ENCODE measurements around the gene CTSZ. TPM values are rescaled to one million over a fixed set of nuclear protein-coding genes. Genes with fewer than 3 reads are reported as not detected.

The CTSZ gene
- total and polyA plus RNA-seq, 2 donors from 2014 or later: 200 to 234 TPM

DNA sequence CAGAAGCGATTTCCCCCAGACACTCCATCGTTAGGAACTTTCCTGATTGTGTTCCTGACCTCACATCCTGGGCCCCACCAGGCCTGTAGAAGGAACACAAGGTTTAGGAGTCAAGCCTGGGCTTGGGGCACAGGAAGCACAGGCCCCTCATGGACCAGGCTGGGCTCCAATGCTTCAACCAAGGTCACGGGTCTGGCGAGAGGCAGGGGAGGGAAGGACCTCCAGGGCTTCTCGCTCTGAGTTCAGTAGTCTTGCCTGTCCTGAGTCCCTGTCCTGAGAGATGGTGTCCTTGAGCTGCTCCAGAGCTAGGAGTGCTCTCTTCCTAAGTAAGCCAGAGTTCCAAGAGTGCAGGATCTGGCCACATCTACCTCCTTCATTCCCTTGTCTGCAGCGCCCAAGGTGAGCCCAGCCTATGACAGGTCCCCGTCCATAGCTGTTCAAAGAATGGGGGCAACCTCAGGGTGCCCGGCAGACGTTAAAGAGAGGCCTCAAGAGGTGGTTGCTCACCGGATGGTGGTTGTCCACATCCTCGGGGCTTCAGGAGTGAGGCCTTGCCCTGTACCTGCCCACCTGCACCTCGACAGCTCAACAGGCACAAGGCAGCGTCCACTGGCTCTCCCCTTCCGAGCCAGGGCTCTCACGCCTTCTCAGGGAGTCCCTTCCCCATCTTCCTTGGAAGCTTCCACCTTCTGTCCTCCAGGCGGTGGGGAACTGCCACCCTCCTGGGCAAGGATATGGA lies 10.6 kb upstream of the CTSZ start:
- Histone ChIP-seq H3K36me3 (ENCODE audit: control insufficient read depth in 2 of 3, insufficient read depth in 3 of 3, low read length in 3 of 3) (no peaks in the 10 kb centered on the region), H3K27ac (ENCODE audit: low read depth in 2 of 2, low read length in 2 of 2) (no peak overlapping the region), H3K4me3 (ENCODE audit: low read length in 3 of 3) (no peak overlapping the region), H3K4me1 (ENCODE audit: control insufficient read depth in 2 of 3, insufficient read depth in 2 of 3, low read depth in 1 of 3, low read length in 3 of 3) (no peaks in the 10 kb centered on the region), H3K9me3 (ENCODE audit: control insufficient read depth in 2 of 3, insufficient read depth in 1 of 3, low read length in 3 of 3) (no peaks in the 10 kb centered on the region), H3K9ac (ENCODE audit: low read length in 3 of 3) (no peak overlapping the region), H3K27me3 (ENCODE audit: control insufficient read depth, insufficient read depth, low read length) (no peaks in the 10 kb centered on the region)
- TF ChIP-seq, protein P1, sequence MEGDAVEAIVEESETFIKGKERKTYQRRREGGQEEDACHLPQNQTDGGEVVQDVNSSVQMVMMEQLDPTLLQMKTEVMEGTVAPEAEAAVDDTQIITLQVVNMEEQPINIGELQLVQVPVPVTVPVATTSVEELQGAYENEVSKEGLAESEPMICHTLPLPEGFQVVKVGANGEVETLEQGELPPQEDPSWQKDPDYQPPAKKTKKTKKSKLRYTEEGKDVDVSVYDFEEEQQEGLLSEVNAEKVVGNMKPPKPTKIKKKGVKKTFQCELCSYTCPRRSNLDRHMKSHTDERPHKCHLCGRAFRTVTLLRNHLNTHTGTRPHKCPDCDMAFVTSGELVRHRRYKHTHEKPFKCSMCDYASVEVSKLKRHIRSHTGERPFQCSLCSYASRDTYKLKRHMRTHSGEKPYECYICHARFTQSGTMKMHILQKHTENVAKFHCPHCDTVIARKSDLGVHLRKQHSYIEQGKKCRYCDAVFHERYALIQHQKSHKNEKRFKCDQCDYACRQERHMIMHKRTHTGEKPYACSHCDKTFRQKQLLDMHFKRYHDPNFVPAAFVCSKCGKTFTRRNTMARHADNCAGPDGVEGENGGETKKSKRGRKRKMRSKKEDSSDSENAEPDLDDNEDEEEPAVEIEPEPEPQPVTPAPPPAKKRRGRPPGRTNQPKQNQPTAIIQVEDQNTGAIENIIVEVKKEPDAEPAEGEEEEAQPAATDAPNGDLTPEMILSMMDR (IDR thresholded peaks at IDR 0.05; ENCODE audit: borderline replicate concordance, extremely low read depth, insufficient read depth): no peak
- intact Hi-C loops (cut with DNase I): no loop called here
- FAIRE-seq (no peak), DNase-seq (peak in 1 of 5 donors; percentile 50)

DNA sequence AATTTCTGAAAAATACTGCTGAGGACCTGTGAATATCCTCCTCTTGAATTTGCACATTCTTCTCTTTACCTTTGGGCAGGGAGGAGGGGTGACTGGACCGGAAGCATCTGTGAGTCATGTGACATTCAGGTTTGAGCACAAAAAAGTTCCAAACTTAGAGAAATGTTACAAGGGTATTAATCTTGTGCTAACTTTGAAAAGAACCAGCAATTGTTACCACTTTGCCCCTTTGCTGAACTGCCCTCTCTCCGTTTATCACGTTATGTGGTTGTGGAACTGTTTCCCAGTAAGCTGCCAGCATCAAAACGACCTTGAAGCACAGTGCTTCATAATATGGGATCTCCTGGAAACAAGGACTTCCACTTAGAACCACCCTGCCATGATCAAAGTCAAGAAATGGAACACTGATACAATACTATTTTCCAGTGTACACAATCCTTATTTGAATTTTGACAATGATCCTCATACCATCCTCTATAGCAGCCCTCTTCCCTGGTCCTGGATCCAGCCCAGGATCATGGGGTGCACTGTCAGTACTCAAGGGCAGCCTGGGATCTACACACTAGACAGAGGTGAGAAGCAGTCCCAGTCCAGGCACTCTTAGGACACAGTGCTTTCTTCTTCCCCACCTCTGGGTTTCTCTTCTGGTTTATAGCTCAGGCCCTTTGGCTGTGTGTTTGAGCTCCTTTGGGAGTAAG lies 9.9 kb upstream of the CTSZ start:
- H3K9ac ChIP-seq (ENCODE audit: low read length in 3 of 3): no peak overlapping the region
- no peaks in the 10 kb centered on the region for H3K36me3 ChIP-seq (ENCODE audit: control insufficient read depth in 2 of 3, insufficient read depth in 3 of 3, low read length in 3 of 3)
- H3K27ac ChIP-seq (ENCODE audit: low read depth in 2 of 2, low read length in 2 of 2): no peak overlapping the region
- no peak overlapping the region for H3K4me3 ChIP-seq (ENCODE audit: low read length in 3 of 3)
- no peak for FAIRE-seq
- H3K4me1 ChIP-seq (ENCODE audit: control insufficient read depth in 2 of 3, insufficient read depth in 2 of 3, low read depth in 1 of 3, low read length in 3 of 3): no peaks in the 10 kb centered on the region
- TF ChIP-seq, protein P1 (IDR thresholded peaks at IDR 0.05; ENCODE audit: borderline replicate concordance, extremely low read depth, insufficient read depth): no peak
- intact Hi-C loops (cut with DNase I): no loop called here
- DNase-seq: no peak
- H3K9me3 ChIP-seq (ENCODE audit: control insufficient read depth in 2 of 3, insufficient read depth in 1 of 3, low read length in 3 of 3): no peaks in the 10 kb centered on the region
- H3K27me3 ChIP-seq (ENCODE audit: control insufficient read depth, insufficient read depth, low read length): no peaks in the 10 kb centered on the region

DNA sequence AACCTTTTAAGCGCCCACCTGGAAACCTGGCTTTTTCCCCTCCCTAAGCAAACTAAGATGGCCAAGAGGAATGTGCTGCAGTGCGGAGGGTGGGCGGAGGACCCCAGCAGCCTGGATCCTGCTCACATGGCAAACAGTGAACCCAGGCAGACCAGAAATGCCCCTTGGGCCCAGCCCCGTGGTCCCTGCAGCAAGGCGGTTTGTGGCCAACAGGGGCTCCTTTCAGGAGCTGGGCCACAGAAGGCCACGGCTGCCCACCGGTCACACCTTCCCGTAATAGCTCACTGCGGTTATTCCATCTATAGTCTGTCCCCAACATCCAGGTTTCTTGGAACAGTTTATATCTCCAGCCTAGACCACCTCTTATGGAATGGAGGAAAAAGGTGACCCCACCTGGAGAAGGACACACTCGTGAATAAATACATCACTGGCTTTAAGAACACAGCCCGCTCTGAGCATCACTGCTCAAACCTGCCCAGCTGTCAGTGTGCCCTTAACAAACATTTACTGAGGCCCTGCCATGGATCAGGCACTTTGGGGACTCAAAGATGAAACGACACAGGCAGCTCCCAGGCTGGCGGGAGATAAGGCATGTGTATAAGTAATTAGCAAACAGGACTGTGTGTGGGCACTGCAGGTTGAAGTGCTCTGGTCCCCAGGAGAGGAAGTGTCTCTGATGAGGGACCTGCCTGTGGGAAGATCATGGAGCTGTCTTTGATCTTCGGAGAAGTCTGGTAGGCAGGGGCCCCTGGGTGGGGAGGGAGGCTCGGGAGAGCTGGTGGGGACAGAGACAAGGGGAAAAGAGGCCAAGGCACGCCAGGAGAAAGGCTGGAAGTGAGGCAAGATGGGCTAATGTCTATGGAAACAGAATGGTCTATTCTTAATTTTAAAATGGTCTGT lies 9.0 kb upstream of the CTSZ start:
- Histone ChIP-seq H3K4me3 (ENCODE audit: low read length in 3 of 3) (no peak overlapping the region), H3K9ac (ENCODE audit: low read length in 3 of 3) (no peak overlapping the region), H3K27me3 (ENCODE audit: control insufficient read depth, insufficient read depth, low read length) (no peaks in the 10 kb centered on the region), H3K4me1 (ENCODE audit: control insufficient read depth in 2 of 3, insufficient read depth in 2 of 3, low read depth in 1 of 3, low read length in 3 of 3) (peaks cover 0 to 2% (median 0%) of the 10 kb centered on the region in 3 donors), H3K27ac (ENCODE audit: low read depth in 2 of 2, low read length in 2 of 2) (no peak overlapping the region), H3K36me3 (ENCODE audit: control insufficient read depth in 2 of 3, insufficient read depth in 3 of 3, low read length in 3 of 3) (no peaks in the 10 kb centered on the region), H3K9me3 (ENCODE audit: control insufficient read depth in 2 of 3, insufficient read depth in 1 of 3, low read length in 3 of 3) (no peaks in the 10 kb centered on the region)
- DNase-seq (no peak), FAIRE-seq (no peak)
- TF ChIP-seq, protein P1 (IDR thresholded peaks at IDR 0.05; ENCODE audit: borderline replicate concordance, extremely low read depth, insufficient read depth): no peak
- intact Hi-C loops (cut with DNase I): no loop called here
